Spleen (tissue), 7 donors: ENCODE measurements around the gene EBF4.

Experiments
- CTCF ChIP-seq, 11 experiments: fragments of 200-600 bp in 7 of 11; fragments of 450-650 bp in 4 of 11; sonication (generic) in 4 of 11; IDR thresholded peaks in 8 of 11; conservative IDR thresholded peaks in 3 of 11; 1 replicate in 7 of 11; 2 replicates in 4 of 11; pipeline versions ENCODE4 v1.4.0 to v1.8.0; 2016 to 2021; ENCODE audit warnings: antibody characterized with exemption in 11 of 11, inconsistent platforms in 4 of 11, mild to moderate bottlenecking in 1 of 11
- POLR2A ChIP-seq, 3 donors: fragments of 450-650 bp; IDR thresholded peaks; one replicate each; pipeline ENCODE4 v1.5.1; 2017; ENCODE audit warnings: antibody characterized with exemption in 3 of 3, mild to moderate bottlenecking in 1 of 3
- POLR2AphosphoS5 ChIP-seq, 3 donors: sonication (generic); formaldehyde crosslinking; IDR thresholded peaks; one replicate each; pipeline ENCODE4 v1.5.1; 2017; ENCODE audit warnings: antibody characterized with exemption in 3 of 3
- donor health status: DM: no; HTN: no; CAD: no; lungs with moderate emphysema.
- donor health status: DM: no; HTN: no; CAD: no.
- donor health status: DM: no; HTN: no; CAD: no.

GRCh38 chr20:2700913-2701620, 8.5 kb downstream of the EBF4 start:
- no peak for TF ChIP-seq CTCF (IDR thresholded peaks at IDR 0.05 in 8 of 11, conservative IDR thresholded peaks at IDR 0.05 in 3 of 11)
- TF ChIP-seq POLR2AphosphoS5 (IDR thresholded peaks at IDR 0.05) = no peak
- no peak for TF ChIP-seq POLR2A (IDR thresholded peaks at IDR 0.05)
